HEK293 (cell line): ENCODE measurements around the gene ITGB4.

Experiments
- CTCF ChIA-PET: fragments of 350-600 bp; formaldehyde crosslinking; extraction: SDS; loops from one replicate; lab custom pipeline; 2021; ENCODE audit warnings: antibody characterized with exemption; lab: Yijun Ruan, JAX
- POLR2A ChIA-PET: fragments of 300-600 bp; formaldehyde crosslinking; extraction: SDS; loops from one replicate; lab custom pipeline; 2020; ENCODE audit warnings: antibody characterized with exemption, inconsistent platforms; lab: Yijun Ruan, JAX
- H3K27ac ChIP-seq: fragments of 200-500 bp; sonication (Bioruptor generic); 2 replicates; pipeline ENCODE4 v1.5.1; 2014; ENCODE audit warnings: low read depth, low read length, control low read depth, inconsistent platforms; ENCODE audit errors: extremely low read depth
- H3K36me3 ChIP-seq, 2 experiments: fragments of 200-500 bp in 1 of 2; sonication (Bioruptor generic) in 1 of 2; 1 replicate in 1 of 2; 2 replicates in 1 of 2; pipeline ENCODE4 v1.5.1; 2014 to 2017; ENCODE audit warnings: inconsistent platforms in 2 of 2, low read length in 2 of 2; ENCODE audit not compliant: control insufficient read depth in 2 of 2, insufficient read depth in 1 of 2
- H3K4me1 ChIP-seq: fragments of 200-500 bp; sonication (Bioruptor generic); 2 replicates; pipeline ENCODE4 v1.5.1; 2014; ENCODE audit warnings: mild to moderate bottlenecking, low read length, inconsistent platforms; ENCODE audit not compliant: control insufficient read depth, insufficient read depth
- H3K4me3 ChIP-seq: 2 replicates; pipeline ENCODE4 v1.5.1; 2011; ENCODE audit warnings: low read depth, mild to moderate bottlenecking, control low read depth, low read length, moderate library complexity
- H3K9me3 ChIP-seq: fragments of 200-500 bp; sonication (Bioruptor generic); 2 replicates; pipeline ENCODE4 v1.5.1; 2014; ENCODE audit warnings: low read depth, low read length, inconsistent platforms; ENCODE audit not compliant: control insufficient read depth, insufficient read depth
- GLIS1 ChIP-seq: fragments of 450-650 bp; formaldehyde crosslinking; IDR thresholded peaks from 2 replicates; pipeline ENCODE4 v1.5.1; 2016; ENCODE audit warnings: missing biosample characterization, missing genetic modification characterization
- HIC1 ChIP-seq: fragments of 450-650 bp; formaldehyde crosslinking; IDR thresholded peaks from 2 replicates; pipeline ENCODE4 v1.5.1; 2016; ENCODE audit warnings: missing biosample characterization, missing genetic modification characterization
- IKZF3 ChIP-seq: fragments of 450-650 bp; IDR thresholded peaks from 2 replicates; pipeline ENCODE4 v1.5.0; 2018; ENCODE audit warnings: missing biosample characterization, mild to moderate bottlenecking, missing genetic modification characterization, moderate library complexity
- REPIN1 ChIP-seq: fragments of 450-650 bp; formaldehyde crosslinking; IDR thresholded peaks from 2 replicates; pipeline ENCODE4 v1.5.1; 2017; ENCODE audit warnings: missing biosample characterization, missing genetic modification characterization, low read depth
- ZBTB11 ChIP-seq: fragments of 450-650 bp; formaldehyde crosslinking; conservative IDR thresholded peaks from 2 replicates; pipeline ENCODE4 v1.5.1; 2016; ENCODE audit warnings: low read depth, missing biosample characterization, missing genetic modification characterization
- ZBTB49 ChIP-seq: fragments of 450-650 bp; formaldehyde crosslinking; IDR thresholded peaks from 2 replicates; pipeline ENCODE4 v1.5.1; 2016; ENCODE audit warnings: missing biosample characterization, missing genetic modification characterization, low read depth
- ZNF10 ChIP-seq: fragments of 450-650 bp; formaldehyde crosslinking; IDR thresholded peaks from 2 replicates; pipeline ENCODE4 v1.5.1; 2017; ENCODE audit warnings: missing biosample characterization, missing genetic modification characterization
- ZNF114 ChIP-seq: fragments of 450-650 bp; formaldehyde crosslinking; IDR thresholded peaks from 2 replicates; pipeline ENCODE4 v1.5.0; 2017; ENCODE audit warnings: missing biosample characterization, missing genetic modification characterization
- ZNF138 ChIP-seq: fragments of 450-650 bp; formaldehyde crosslinking; IDR thresholded peaks from 2 replicates; pipeline ENCODE4 v1.5.1; 2016; ENCODE audit warnings: missing biosample characterization, missing genetic modification characterization, borderline replicate concordance
- ZNF175 ChIP-seq: fragments of 450-650 bp; formaldehyde crosslinking; IDR thresholded peaks from 2 replicates; pipeline ENCODE4 v1.5.1; 2016; ENCODE audit warnings: missing biosample characterization, missing genetic modification characterization
- ZNF341 ChIP-seq: fragments of 450-650 bp; formaldehyde crosslinking; IDR thresholded peaks from 2 replicates; pipeline ENCODE4; 2016; ENCODE audit warnings: low read depth, missing biosample characterization, missing genetic modification characterization
- ZNF391 ChIP-seq: fragments of 450-650 bp; formaldehyde crosslinking; IDR thresholded peaks from 2 replicates; pipeline ENCODE4 v1.5.1; 2016; ENCODE audit warnings: low read depth, missing biosample characterization, missing genetic modification characterization, borderline replicate concordance
- ZNF571 ChIP-seq: fragments of 450-650 bp; formaldehyde crosslinking; IDR thresholded peaks from 2 replicates; pipeline ENCODE4 v1.5.0; 2017; ENCODE audit warnings: missing biosample characterization, missing genetic modification characterization
- ZNF624 ChIP-seq: fragments of 450-650 bp; formaldehyde crosslinking; IDR thresholded peaks from 2 replicates; pipeline ENCODE4 v1.5.1; 2017; ENCODE audit warnings: missing biosample characterization, missing genetic modification characterization
- ZNF791 ChIP-seq: fragments of 450-650 bp; formaldehyde crosslinking; IDR thresholded peaks from 2 replicates; pipeline ENCODE4 v1.5.1; 2016; ENCODE audit warnings: missing biosample characterization, missing genetic modification characterization
- ZSCAN16 ChIP-seq: fragments of 450-650 bp; formaldehyde crosslinking; IDR thresholded peaks from 2 replicates; pipeline ENCODE4 v1.5.1; 2016; ENCODE audit warnings: missing biosample characterization, missing genetic modification characterization

Gene ITGB4

GRCh38 chr17:75742337-75742736, 21.1 kb downstream of the ITGB4 start:
- no peaks in the 10 kb centered on the region for H3K9me3 ChIP-seq
- TF ChIP-seq HIC1 (tag by site-specific recombination), result 0 out of 2 replicates have a peak, but pooled peaks have one; percentile 27
- peak; percentile 17; the same call in 1 of the 2 replicates for TF ChIP-seq ZNF341 (tag by site-specific recombination)
- no peak for TF ChIP-seq ZNF791 (tag by site-specific recombination)
- no peaks in the 10 kb centered on the region for H3K36me3 ChIP-seq
- POLR2A ChIA-PET, result no interaction called here
- no peak overlapping the region for H3K4me3 ChIP-seq
- no peaks in the 10 kb centered on the region for H3K4me1 ChIP-seq
- CTCF ChIA-PET, result interaction anchor here (0.6 to 0.7 kb wide), 3 partner anchors 65 to 128 kb away, joined by 3 to 4 read pairs (median 4); no protein-coding TSS in a partner anchor
- no peak overlapping the region for H3K27ac ChIP-seq

GRCh38 chr17:75743625-75744206, 22.5 kb downstream of the ITGB4 start:
- no peaks in the 10 kb centered on the region for H3K36me3 ChIP-seq
- H3K9me3 ChIP-seq, result no peaks in the 10 kb centered on the region
- no peak overlapping the region for H3K27ac ChIP-seq
- TF ChIP-seq ZBTB11 (tag by site-specific recombination) (no peak), GLIS1 (no peak), HIC1 (tag by site-specific recombination) (0 out of 2 replicates have a peak, but pooled peaks have one; percentile 11), ZNF138 (no peak), ZNF175 (tag by site-specific recombination) (no peak)
- POLR2A ChIA-PET, result no interaction called here
- no peak overlapping the region for H3K4me3 ChIP-seq
- CTCF ChIA-PET, result interaction anchor here (1.5 to 10.5 kb wide), 3 partner anchors 17 to 111 kb away, joined by 4 to 341 read pairs (median 308); partner anchors contain the start of gene SMIM5
- H3K4me1 ChIP-seq, result no peaks in the 10 kb centered on the region

- CTCF ChIA-PET, result interaction anchor here (0.5 to 10.5 kb wide), 40 partner anchors 12 to 1458 kb away, joined by 3 to 341 read pairs (median 6); partner anchors contain the start of genes GALK1, ITGB4, RECQL5 and SAP30BP
- Histone ChIP-seq H3K4me3 (no peak overlapping the region), H3K27ac (no peak overlapping the region), H3K4me1 (no peaks in the 10 kb centered on the region), H3K36me3 (no peaks in the 10 kb centered on the region), H3K9me3 (no peaks in the 10 kb centered on the region)
- POLR2A ChIA-PET, result interaction anchor here (0.6 to 2.9 kb wide), 4 partner anchors 31 to 197 kb away, joined by 3 to 11 read pairs (median 4); partner anchors contain the start of genes RECQL5 and SAP30BP
- TF ChIP-seq ZNF624 (no peak), ZNF10 (no peak), IKZF3 (tag by site-specific recombination) (no peak), REPIN1 (tag by site-specific recombination) (no peak), ZNF114 (tag by site-specific recombination) (no peak), ZBTB49 (tag by site-specific recombination) (no peak), ZSCAN16 (no peak), ZNF391 (no peak), ZNF571 (tag by site-specific recombination) (no peak)
Measured at GRCh38 chr17:75748706-75749105, 27.4 kb downstream of the ITGB4 start.
